Dendritic cell treated with granulocyte-macrophage colony-stimulating factor and Interleukin-4, amounts not matched to agents 40 ng/mL and 50 ng/mL, for 4 days (primary cell): ENCODE measurements around the gene ARHGAP22.
"Not testable (repeated sequence)": the region's sequence is repeated elsewhere in the genome, so short reads cannot be mapped to it uniquely, and the experiment has no call there.

ENCODE experiments used
- H3K27ac Mint-ChIP-seq: one replicate; pipeline ENCODE4 v1.8.0; 2022; ENCODE audit warnings: mild to moderate bottlenecking, mixed read lengths
- H3K27me3 Mint-ChIP-seq: one replicate; pipeline ENCODE4 v1.8.0; 2022; ENCODE audit warnings: mild to moderate bottlenecking, mixed read lengths
- H3K36me3 Mint-ChIP-seq: one replicate; pipeline ENCODE4 v1.8.0; 2022; ENCODE audit warnings: low read depth, mixed read lengths
- H3K4me1 Mint-ChIP-seq: one replicate; pipeline ENCODE4 v1.8.0; 2022; ENCODE audit warnings: low read depth, mixed read lengths
- H3K4me3 Mint-ChIP-seq: one replicate; pipeline ENCODE4 v1.8.0; 2022; ENCODE audit warnings: mild to moderate bottlenecking, moderate library complexity, mixed read lengths
- H3K9me3 Mint-ChIP-seq: one replicate; pipeline ENCODE4 v1.8.0; 2022; ENCODE audit warnings: mixed read lengths
- intact Hi-C: fragments of 100-400 bp; cut with micrococcal nuclease; formaldehyde crosslinking; loops from one replicate; pipeline ENCODE4 v1.15.0; 2022

The ARHGAP22 gene

GRCh38 chr10:48442090-48442808 lies 162.6 kb downstream of the ARHGAP22 start:
- no peak overlapping the region for H3K27ac Mint-ChIP-seq
- H3K27me3 Mint-ChIP-seq: no peaks in the 10 kb centered on the region
- H3K36me3 Mint-ChIP-seq: peaks cover 45% of the 10 kb centered on the region
- H3K9me3 Mint-ChIP-seq: no peaks in the 10 kb centered on the region
- H3K4me1 Mint-ChIP-seq: peaks cover 5% of the 10 kb centered on the region
- H3K4me3 Mint-ChIP-seq: no peak overlapping the region
- intact Hi-C loops: loop anchor here (5.0 to 10.0 kb wide), 2 partner anchors 65 to 213 kb away; no protein-coding TSS in a partner anchor

GRCh38 chr10:48440771-48441170 lies 164.1 kb downstream of the ARHGAP22 start:
- H3K27me3 Mint-ChIP-seq: no peaks in the 10 kb centered on the region
- no peaks in the 10 kb centered on the region for H3K4me1 Mint-ChIP-seq
- no peaks in the 10 kb centered on the region for H3K9me3 Mint-ChIP-seq
- intact Hi-C loops: loop anchor here (5.0 to 10.0 kb wide), 2 partner anchors 67 to 214 kb away; no protein-coding TSS in a partner anchor
- no peak overlapping the region for H3K4me3 Mint-ChIP-seq
- peaks cover 30% of the 10 kb centered on the region for H3K36me3 Mint-ChIP-seq
- H3K27ac Mint-ChIP-seq: no peak overlapping the region

- Mint-ChIP-seq H3K27me3 (no peaks in the 10 kb centered on the region), H3K4me3 (no peak overlapping the region), H3K27ac (no peak overlapping the region), H3K4me1 (no peaks in the 10 kb centered on the region), H3K36me3 (peaks cover 20% of the 10 kb centered on the region), H3K9me3 (no peaks in the 10 kb centered on the region)
- intact Hi-C loops: loop anchor here (5.0 to 10.0 kb wide), 2 partner anchors 68 to 215 kb away; no protein-coding TSS in a partner anchor
Observed at GRCh38 chr10:48439581-48440041, 165.3 kb downstream of the ARHGAP22 start.

- H3K4me3 Mint-ChIP-seq: no peak overlapping the region
- no peaks in the 10 kb centered on the region for H3K9me3 Mint-ChIP-seq
- H3K27ac Mint-ChIP-seq: no peak overlapping the region
- intact Hi-C loops: no loop called here
- H3K27me3 Mint-ChIP-seq: no peaks in the 10 kb centered on the region
- no peaks in the 10 kb centered on the region for H3K4me1 Mint-ChIP-seq
- peaks cover 22% of the 10 kb centered on the region for H3K36me3 Mint-ChIP-seq
Observed at GRCh38 chr10:48439031-48439430, 165.8 kb downstream of the ARHGAP22 start.

GRCh38 chr10:48437546-48437945 lies 167.3 kb downstream of the ARHGAP22 start:
- no peaks in the 10 kb centered on the region for H3K4me1 Mint-ChIP-seq
- peaks cover 26% of the 10 kb centered on the region for H3K36me3 Mint-ChIP-seq
- no peak overlapping the region for H3K4me3 Mint-ChIP-seq
- intact Hi-C loops: no loop called here
- no peak overlapping the region for H3K27ac Mint-ChIP-seq
- no peaks in the 10 kb centered on the region for H3K9me3 Mint-ChIP-seq
- H3K27me3 Mint-ChIP-seq: no peaks in the 10 kb centered on the region

GRCh38 chr10:48431871-48432270 lies 173.0 kb downstream of the ARHGAP22 start:
- Mint-ChIP-seq H3K9me3 (no peaks in the 10 kb centered on the region), H3K4me3 (no peak overlapping the region), H3K4me1 (no peaks in the 10 kb centered on the region), H3K27ac (no peak overlapping the region), H3K27me3 (no peaks in the 10 kb centered on the region), H3K36me3 (peaks cover 39% of the 10 kb centered on the region)
- intact Hi-C loops: no loop called here

GRCh38 chr10:48430402-48430993 lies 174.4 kb downstream of the ARHGAP22 start:
- H3K9me3 Mint-ChIP-seq: no peaks in the 10 kb centered on the region
- H3K27me3 Mint-ChIP-seq: no peaks in the 10 kb centered on the region
- H3K4me3 Mint-ChIP-seq: no peak overlapping the region
- no peak overlapping the region for H3K27ac Mint-ChIP-seq
- intact Hi-C loops: no loop called here
- H3K36me3 Mint-ChIP-seq: peaks cover 45% of the 10 kb centered on the region
- no peaks in the 10 kb centered on the region for H3K4me1 Mint-ChIP-seq

GRCh38 chr10:48429309-48429708 lies 175.6 kb downstream of the ARHGAP22 start:
- no peak overlapping the region for H3K27ac Mint-ChIP-seq
- peaks cover 41% of the 10 kb centered on the region for H3K36me3 Mint-ChIP-seq
- intact Hi-C loops: no loop called here

GRCh38 chr10:48428896-48429295 lies 176.0 kb downstream of the ARHGAP22 start:
- Mint-ChIP-seq H3K27me3 (no peaks in the 10 kb centered on the region), H3K27ac (no peak overlapping the region), H3K4me3 (no peak overlapping the region), H3K4me1 (no peaks in the 10 kb centered on the region), H3K36me3 (peaks cover 41% of the 10 kb centered on the region), H3K9me3 (no peaks in the 10 kb centered on the region)
- intact Hi-C loops: no loop called here

More at GRCh38 chr10:48429309-48429708, 175.6 kb downstream of the ARHGAP22 start:
- no peaks in the 10 kb centered on the region for H3K9me3 Mint-ChIP-seq
- H3K4me1 Mint-ChIP-seq: no peaks in the 10 kb centered on the region
- no peaks in the 10 kb centered on the region for H3K27me3 Mint-ChIP-seq
- no peak overlapping the region for H3K4me3 Mint-ChIP-seq

GRCh38 chr10:48423884-48424283 lies 181.0 kb downstream of the ARHGAP22 start:
- intact Hi-C loops: no loop called here
- Mint-ChIP-seq H3K27me3 (no peaks in the 10 kb centered on the region), H3K9me3 (no peaks in the 10 kb centered on the region), H3K36me3 (peaks cover 27% of the 10 kb centered on the region), H3K4me3 (no peak overlapping the region), H3K27ac (no peak overlapping the region), H3K4me1 (no peaks in the 10 kb centered on the region)

- H3K9me3 Mint-ChIP-seq, H3K27me3 Mint-ChIP-seq, intact Hi-C loops, H3K27ac Mint-ChIP-seq, H3K4me1 Mint-ChIP-seq, H3K4me3 Mint-ChIP-seq, H3K36me3 Mint-ChIP-seq: not testable (repeated sequence)
Observed at GRCh38 chr10:48421862-48422261, 183.0 kb downstream of the ARHGAP22 start.

GRCh38 chr10:48419714-48420113 lies 185.2 kb downstream of the ARHGAP22 start:
- Mint-ChIP-seq H3K36me3 (peaks cover 7% of the 10 kb centered on the region), H3K4me1 (no peaks in the 10 kb centered on the region), H3K27me3 (no peaks in the 10 kb centered on the region), H3K9me3 (no peaks in the 10 kb centered on the region), H3K27ac (no peak overlapping the region), H3K4me3 (no peak overlapping the region)
- intact Hi-C loops: no loop called here

- Mint-ChIP-seq H3K36me3 (peaks cover 8% of the 10 kb centered on the region), H3K4me1 (no peaks in the 10 kb centered on the region), H3K4me3 (no peak overlapping the region), H3K27ac (no peak overlapping the region), H3K27me3 (no peaks in the 10 kb centered on the region), H3K9me3 (no peaks in the 10 kb centered on the region)
- intact Hi-C loops: no loop called here
Observed at GRCh38 chr10:48418189-48418788, 186.6 kb downstream of the ARHGAP22 start.

GRCh38 chr10:48417374-48417773 lies 187.5 kb downstream of the ARHGAP22 start:
- Mint-ChIP-seq H3K9me3 (peaks cover 8% of the 10 kb centered on the region), H3K27me3 (no peaks in the 10 kb centered on the region)

More at GRCh38 chr10:48417374-48417773, 187.5 kb downstream of the ARHGAP22 start:
- intact Hi-C loops: no loop called here
- Mint-ChIP-seq H3K4me1 (no peaks in the 10 kb centered on the region), H3K36me3 (peaks cover 17% of the 10 kb centered on the region), H3K4me3 (no peak overlapping the region), H3K27ac (no peak overlapping the region)
